Endometrium (tissue), 2 donors: ENCODE data around the gene FGL2.
"Not testable (repeated sequence)": the region's sequence is repeated elsewhere in the genome, so short reads cannot be mapped to it uniquely, and the experiment has no call there.

ENCODE experiments used
- FAIRE-seq: peaks from 2 replicates; lab custom pipeline; 2012; peaks lifted over from hg19 to GRCh38; lab: Jason Lieb, UNC
- donor health status: control.
- donor health status: control.

The FGL2 gene

GRCh38 chr7:77199013-77199966 lies at the start of gene FGL2:
FGL2 (minus strand) TSS chr7:77199819; CDS start chr7:77199793, 26 bp downstream.
- FAIRE-seq = no peak

GRCh38 chr7:77248154-77248553 lies 48.5 kb upstream of the FGL2 start:
- FAIRE-seq = no peak

- no peak for FAIRE-seq
These were observed 47.7 kb upstream of the FGL2 start for GRCh38 chr7:77247206-77247850.

GRCh38 chr7:77246026-77246640 lies 46.5 kb upstream of the FGL2 start:
- FAIRE-seq = no peak

GRCh38 chr7:77245015-77245755 lies 45.6 kb upstream of the FGL2 start:
- peak; percentile 15 for FAIRE-seq

- no peak for FAIRE-seq
These were observed 44.8 kb upstream of the FGL2 start for GRCh38 chr7:77244222-77244934.

- FAIRE-seq = no peak
These were observed 42.9 kb upstream of the FGL2 start for GRCh38 chr7:77242554-77242953.

GRCh38 chr7:77242068-77242467 lies 42.4 kb upstream of the FGL2 start:
- no peak for FAIRE-seq

- FAIRE-seq = no peak
These were observed 39.9 kb upstream of the FGL2 start for GRCh38 chr7:77239471-77239870.

- FAIRE-seq = no peak
These were observed 39.1 kb upstream of the FGL2 start for GRCh38 chr7:77238703-77239136.

GRCh38 chr7:77235276-77235675 lies 35.7 kb upstream of the FGL2 start:
- no peak for FAIRE-seq

- FAIRE-seq = no peak
These were observed 32.8 kb upstream of the FGL2 start for GRCh38 chr7:77232467-77232866.

GRCh38 chr7:77228795-77229194 lies 29.2 kb upstream of the FGL2 start:
- FAIRE-seq = not testable (repeated sequence)

- no peak for FAIRE-seq
These were observed 26.8 kb upstream of the FGL2 start for GRCh38 chr7:77226357-77226839.

- no peak for FAIRE-seq
These were observed 23.6 kb upstream of the FGL2 start for GRCh38 chr7:77223261-77223660.

GRCh38 chr7:77222819-77223218 lies 23.2 kb upstream of the FGL2 start:
- no peak for FAIRE-seq

GRCh38 chr7:77222065-77222464 lies 22.4 kb upstream of the FGL2 start:
- no peak for FAIRE-seq

- not testable (repeated sequence) for FAIRE-seq
These were observed 20.2 kb upstream of the FGL2 start for GRCh38 chr7:77219701-77220331.

GRCh38 chr7:77217474-77218185 lies 18.0 kb upstream of the FGL2 start:
- no peak for FAIRE-seq

- no peak for FAIRE-seq
These were observed 16.7 kb upstream of the FGL2 start for GRCh38 chr7:77216181-77216845.
